Memory B cell (primary cell): ENCODE data around the gene IL12RB2.
A peak's percentile ranks its signal among the peaks of the same experiment; 100 is the strongest.

Experiments used
- ATAC-seq: fragments of 150-1000 bp; cut with Tn5 transposase; 2 replicates; pipeline ENCODE4 v1.10.0; 2021; ENCODE audit warnings: low read depth, mild to moderate bottlenecking, moderate library complexity
- DNase-seq, 2 donors: peaks; one replicate each; pipeline ENCODE4 v3.0.0; 2022; ENCODE audit warnings: low spot score in 2 of 2
- H3K27ac Mint-ChIP-seq: one replicate; pipeline ENCODE4 v1.8.0; 2022; ENCODE audit warnings: mild to moderate bottlenecking, moderate library complexity, mixed read lengths
- H3K27me3 Mint-ChIP-seq: one replicate; pipeline ENCODE4 v1.8.0; 2022; ENCODE audit warnings: mixed read lengths
- H3K36me3 Mint-ChIP-seq: one replicate; pipeline ENCODE4 v1.8.0; 2022; ENCODE audit warnings: mild to moderate bottlenecking, mixed read lengths
- H3K4me1 Mint-ChIP-seq: one replicate; pipeline ENCODE4 v1.8.0; 2022; ENCODE audit warnings: mixed read lengths
- H3K4me3 Mint-ChIP-seq: one replicate; pipeline ENCODE4 v1.8.0; 2022; ENCODE audit warnings: mild to moderate bottlenecking, moderate library complexity, mixed read lengths
- H3K9me3 Mint-ChIP-seq: one replicate; pipeline ENCODE4 v1.8.0; 2022; ENCODE audit warnings: mixed read lengths

IL12RB2 gene, protein sequence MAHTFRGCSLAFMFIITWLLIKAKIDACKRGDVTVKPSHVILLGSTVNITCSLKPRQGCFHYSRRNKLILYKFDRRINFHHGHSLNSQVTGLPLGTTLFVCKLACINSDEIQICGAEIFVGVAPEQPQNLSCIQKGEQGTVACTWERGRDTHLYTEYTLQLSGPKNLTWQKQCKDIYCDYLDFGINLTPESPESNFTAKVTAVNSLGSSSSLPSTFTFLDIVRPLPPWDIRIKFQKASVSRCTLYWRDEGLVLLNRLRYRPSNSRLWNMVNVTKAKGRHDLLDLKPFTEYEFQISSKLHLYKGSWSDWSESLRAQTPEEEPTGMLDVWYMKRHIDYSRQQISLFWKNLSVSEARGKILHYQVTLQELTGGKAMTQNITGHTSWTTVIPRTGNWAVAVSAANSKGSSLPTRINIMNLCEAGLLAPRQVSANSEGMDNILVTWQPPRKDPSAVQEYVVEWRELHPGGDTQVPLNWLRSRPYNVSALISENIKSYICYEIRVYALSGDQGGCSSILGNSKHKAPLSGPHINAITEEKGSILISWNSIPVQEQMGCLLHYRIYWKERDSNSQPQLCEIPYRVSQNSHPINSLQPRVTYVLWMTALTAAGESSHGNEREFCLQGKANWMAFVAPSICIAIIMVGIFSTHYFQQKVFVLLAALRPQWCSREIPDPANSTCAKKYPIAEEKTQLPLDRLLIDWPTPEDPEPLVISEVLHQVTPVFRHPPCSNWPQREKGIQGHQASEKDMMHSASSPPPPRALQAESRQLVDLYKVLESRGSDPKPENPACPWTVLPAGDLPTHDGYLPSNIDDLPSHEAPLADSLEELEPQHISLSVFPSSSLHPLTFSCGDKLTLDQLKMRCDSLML

DNA sequence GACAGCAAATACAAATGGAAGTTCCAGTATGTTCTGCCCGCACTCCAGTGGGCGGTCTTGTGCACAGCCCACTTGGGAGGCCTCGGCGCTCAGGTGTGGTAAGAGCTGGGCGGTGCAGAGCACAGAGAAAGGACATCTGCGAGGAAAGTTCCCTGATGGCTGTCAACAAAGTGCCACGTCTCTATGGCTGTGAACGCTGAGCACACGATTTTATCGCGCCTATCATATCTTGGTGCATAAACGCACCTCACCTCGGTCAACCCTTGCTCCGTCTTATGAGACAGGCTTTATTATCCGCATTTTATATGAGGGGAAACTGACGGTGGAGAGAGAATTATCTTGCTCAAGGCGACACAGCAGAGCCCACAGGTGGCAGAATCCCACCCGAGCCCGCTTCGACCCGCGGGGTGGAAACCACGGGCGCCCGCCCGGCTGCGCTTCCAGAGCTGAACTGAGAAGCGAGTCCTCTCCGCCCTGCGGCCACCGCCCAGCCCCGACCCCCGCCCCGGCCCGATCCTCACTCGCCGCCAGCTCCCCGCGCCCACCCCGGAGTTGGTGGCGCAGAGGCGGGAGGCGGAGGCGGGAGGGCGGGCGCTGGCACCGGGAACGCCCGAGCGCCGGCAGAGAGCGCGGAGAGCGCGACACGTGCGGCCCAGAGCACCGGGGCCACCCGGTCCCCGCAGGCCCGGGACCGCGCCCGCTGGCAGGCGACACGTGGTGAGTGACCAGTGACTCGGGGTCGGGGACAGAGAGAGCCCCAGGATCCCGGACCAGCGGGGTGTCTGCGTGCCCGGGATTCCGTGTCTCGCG is at the start of gene IL12RB2:
Gene IL12RB2, plus strand, starts transcription at position 623 of the 810 bp plus-strand sequence. CDS start 12,496 bp downstream, outside the sequence.
- Mint-ChIP-seq H3K36me3 (no peaks in the 10 kb centered on the region), H3K27ac (no peak within 1 kb of the TSS), H3K4me3 (peak within 1 kb of the TSS; percentile 71), H3K4me1 (peaks cover 6% of the 10 kb centered on the region), H3K9me3 (no peaks in the 10 kb centered on the region), H3K27me3 (peaks cover 5% of the 10 kb centered on the region)
- DNase-seq (peak; percentile 1 to 24), ATAC-seq (peak; percentile 65)

DNA sequence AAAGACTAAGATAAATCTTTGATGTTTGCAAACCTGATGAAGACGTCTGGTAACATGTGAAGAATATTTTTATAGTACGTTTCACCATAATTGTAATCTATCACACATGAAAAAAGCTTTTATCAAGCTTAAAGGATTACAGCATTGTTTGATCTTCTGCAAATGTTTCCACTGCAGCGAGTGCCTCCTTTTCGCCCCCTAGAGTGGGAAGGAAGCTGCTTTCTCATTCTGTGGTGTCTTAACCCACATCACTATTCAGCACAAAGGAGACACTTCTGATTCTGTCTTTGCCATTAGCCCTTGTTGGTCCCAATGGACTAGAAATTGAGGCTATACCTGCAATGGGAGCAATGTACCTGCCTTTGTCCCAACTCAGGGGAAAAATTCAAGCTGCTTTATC is 46.0 kb upstream of the IL12RB2 start:
- H3K4me1 Mint-ChIP-seq, result peaks cover 6% of the 10 kb centered on the region
- DNase-seq, result no peak
- no peak overlapping the region for H3K4me3 Mint-ChIP-seq
- no peaks in the 10 kb centered on the region for H3K36me3 Mint-ChIP-seq
- no peaks in the 10 kb centered on the region for H3K9me3 Mint-ChIP-seq
- ATAC-seq, result no peak
- no peak overlapping the region for H3K27ac Mint-ChIP-seq
- no peaks in the 10 kb centered on the region for H3K27me3 Mint-ChIP-seq

DNA sequence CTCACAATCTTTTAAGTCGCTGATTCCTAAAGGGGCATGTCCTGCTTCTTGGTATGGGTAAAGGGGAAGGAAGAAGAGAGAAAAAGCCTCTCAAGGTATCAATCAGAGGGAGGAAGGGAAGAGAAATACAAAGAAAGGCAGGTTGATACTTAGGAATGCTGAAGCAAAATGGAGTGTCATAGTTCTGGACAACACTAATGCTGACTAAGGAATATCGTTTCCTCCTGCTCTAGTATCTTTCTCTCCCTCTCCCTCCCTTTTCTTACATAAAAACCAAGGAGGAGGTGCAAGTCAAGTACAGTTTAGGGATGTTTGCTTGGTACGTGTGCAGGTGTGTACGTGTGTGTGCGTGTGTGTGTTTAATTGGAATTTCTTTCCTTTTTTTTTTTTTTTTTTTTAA is 44.9 kb upstream of the IL12RB2 start:
- no peaks in the 10 kb centered on the region for H3K36me3 Mint-ChIP-seq
- ATAC-seq (no peak), DNase-seq (no peak)
- no peaks in the 10 kb centered on the region for H3K27me3 Mint-ChIP-seq
- no peak overlapping the region for H3K27ac Mint-ChIP-seq
- no peak overlapping the region for H3K4me3 Mint-ChIP-seq
- H3K4me1 Mint-ChIP-seq, result peaks cover 6% of the 10 kb centered on the region
- no peaks in the 10 kb centered on the region for H3K9me3 Mint-ChIP-seq

DNA sequence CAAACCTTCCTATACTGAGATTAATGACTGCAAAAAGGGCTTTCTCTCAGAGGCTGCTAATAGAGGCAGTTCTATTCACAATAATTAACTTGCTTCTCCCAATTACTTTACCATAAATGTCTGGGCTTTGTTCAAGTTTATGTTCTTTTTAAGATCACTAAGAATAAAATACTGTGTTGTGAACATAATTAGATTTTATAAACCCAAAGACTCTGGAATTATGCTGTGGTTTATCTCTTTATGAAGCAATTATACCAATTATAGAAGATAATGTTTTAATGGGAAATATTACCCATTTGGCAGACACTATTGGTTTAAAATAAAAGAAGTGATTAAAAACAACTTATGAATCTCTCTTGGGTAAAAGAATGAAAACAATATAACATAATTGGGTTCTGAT is 43.5 kb upstream of the IL12RB2 start:
- no peaks in the 10 kb centered on the region for H3K36me3 Mint-ChIP-seq
- H3K4me1 Mint-ChIP-seq, result peaks cover 6% of the 10 kb centered on the region
- no peak overlapping the region for H3K27ac Mint-ChIP-seq
- no peaks in the 10 kb centered on the region for H3K27me3 Mint-ChIP-seq
- H3K4me3 Mint-ChIP-seq, result no peak overlapping the region
- DNase-seq (no peak), ATAC-seq (no peak)
- no peaks in the 10 kb centered on the region for H3K9me3 Mint-ChIP-seq

DNA sequence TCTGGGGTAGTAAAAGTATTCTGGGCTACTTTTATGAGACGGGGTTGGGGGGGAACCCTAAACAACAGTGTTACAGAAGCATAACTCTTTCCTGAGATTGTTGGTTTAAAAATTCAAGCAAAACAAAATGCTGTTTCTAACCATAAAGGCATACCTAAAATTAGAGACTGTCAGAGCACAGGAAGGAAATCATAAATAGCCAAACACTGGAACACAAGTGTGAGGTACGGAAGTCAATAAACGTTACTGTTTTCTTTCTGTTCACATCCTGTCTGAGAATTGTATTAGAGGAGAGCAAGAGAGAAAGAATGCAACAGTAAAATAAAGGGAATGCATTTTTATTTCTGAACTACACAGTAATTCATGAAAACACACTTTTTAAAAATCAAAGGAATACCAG is 42.8 kb upstream of the IL12RB2 start:
- H3K4me3 Mint-ChIP-seq, result no peak overlapping the region
- DNase-seq (no peak), ATAC-seq (no peak)
- H3K27ac Mint-ChIP-seq, result no peak overlapping the region
- peaks cover 6% of the 10 kb centered on the region for H3K4me1 Mint-ChIP-seq
- no peaks in the 10 kb centered on the region for H3K36me3 Mint-ChIP-seq
- H3K9me3 Mint-ChIP-seq, result no peaks in the 10 kb centered on the region
- no peaks in the 10 kb centered on the region for H3K27me3 Mint-ChIP-seq

DNA sequence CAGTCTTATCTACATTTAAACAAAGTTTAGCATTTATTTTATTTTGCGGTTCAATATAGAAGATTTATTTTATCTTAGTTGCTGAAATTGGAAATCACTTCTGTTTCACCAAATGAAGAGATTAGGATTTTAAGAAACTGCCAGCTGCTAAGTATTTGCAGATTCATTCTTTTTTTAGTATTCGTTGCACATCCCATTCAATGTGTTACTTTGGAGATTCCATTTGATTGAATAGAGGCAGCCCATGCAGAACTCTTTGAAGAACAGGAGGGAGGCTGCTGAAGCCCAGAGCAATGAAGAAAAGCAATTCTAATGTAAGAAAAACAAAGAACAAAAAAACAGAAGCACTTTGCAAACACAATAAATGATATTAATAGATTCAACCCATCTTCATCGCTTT is 38.6 kb upstream of the IL12RB2 start:
- Mint-ChIP-seq H3K9me3 (peaks cover 3% of the 10 kb centered on the region), H3K27ac (no peak overlapping the region), H3K4me3 (no peak overlapping the region), H3K27me3 (peaks cover 11% of the 10 kb centered on the region), H3K36me3 (peaks cover 3% of the 10 kb centered on the region), H3K4me1 (peaks cover 3% of the 10 kb centered on the region)
- ATAC-seq, result no peak
- no peak for DNase-seq

DNA sequence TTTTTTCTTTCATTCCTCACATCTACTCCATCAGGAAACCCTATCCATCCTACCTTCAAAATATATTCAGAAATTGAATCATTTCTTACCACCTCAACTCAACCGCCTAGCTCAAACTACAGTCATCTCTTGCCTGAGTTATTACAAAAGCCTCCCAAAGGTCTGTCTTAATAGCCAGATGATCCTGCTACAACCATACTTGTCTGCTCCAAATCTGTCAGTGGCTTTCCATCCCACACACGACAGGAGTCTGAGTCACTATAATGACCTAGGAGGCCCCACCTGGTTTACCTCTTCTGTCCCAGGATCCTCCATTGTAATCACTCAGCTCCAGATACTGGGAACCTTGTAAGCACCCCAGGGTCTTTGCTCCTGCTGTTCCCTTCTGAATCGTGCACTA is 37.1 kb upstream of the IL12RB2 start:
- Mint-ChIP-seq H3K4me1 (no peaks in the 10 kb centered on the region), H3K36me3 (peaks cover 3% of the 10 kb centered on the region), H3K4me3 (no peak overlapping the region), H3K27ac (no peak overlapping the region), H3K27me3 (peaks cover 11% of the 10 kb centered on the region), H3K9me3 (peaks cover 3% of the 10 kb centered on the region)
- DNase-seq, result no peak
- no peak for ATAC-seq

DNA sequence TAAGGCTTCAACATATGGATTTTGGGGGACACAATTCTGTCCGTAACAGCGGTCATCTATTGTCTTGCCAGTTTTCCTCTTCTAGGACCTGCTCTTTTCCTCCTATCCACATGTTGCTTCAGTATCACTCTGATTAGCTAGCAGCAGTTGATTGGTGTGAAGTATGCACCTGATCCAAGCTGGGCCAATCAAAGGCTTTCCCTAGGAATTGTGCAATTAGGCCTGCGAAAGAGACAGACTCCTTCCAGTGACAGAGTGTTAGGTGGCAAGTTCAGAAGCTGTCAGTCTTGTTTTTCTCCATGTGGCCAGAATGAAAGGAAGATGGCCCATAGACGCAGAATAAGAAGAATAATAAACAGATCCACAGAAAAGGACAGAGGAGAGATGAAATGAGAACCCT is 34.1 kb upstream of the IL12RB2 start:
- DNase-seq, result no peak
- no peak overlapping the region for H3K4me3 Mint-ChIP-seq
- H3K4me1 Mint-ChIP-seq, result no peaks in the 10 kb centered on the region
- peaks cover 9% of the 10 kb centered on the region for H3K9me3 Mint-ChIP-seq
- peaks cover 3% of the 10 kb centered on the region for H3K36me3 Mint-ChIP-seq
- no peak overlapping the region for H3K27ac Mint-ChIP-seq
- ATAC-seq, result no peak
- H3K27me3 Mint-ChIP-seq, result peaks cover 17% of the 10 kb centered on the region

DNA sequence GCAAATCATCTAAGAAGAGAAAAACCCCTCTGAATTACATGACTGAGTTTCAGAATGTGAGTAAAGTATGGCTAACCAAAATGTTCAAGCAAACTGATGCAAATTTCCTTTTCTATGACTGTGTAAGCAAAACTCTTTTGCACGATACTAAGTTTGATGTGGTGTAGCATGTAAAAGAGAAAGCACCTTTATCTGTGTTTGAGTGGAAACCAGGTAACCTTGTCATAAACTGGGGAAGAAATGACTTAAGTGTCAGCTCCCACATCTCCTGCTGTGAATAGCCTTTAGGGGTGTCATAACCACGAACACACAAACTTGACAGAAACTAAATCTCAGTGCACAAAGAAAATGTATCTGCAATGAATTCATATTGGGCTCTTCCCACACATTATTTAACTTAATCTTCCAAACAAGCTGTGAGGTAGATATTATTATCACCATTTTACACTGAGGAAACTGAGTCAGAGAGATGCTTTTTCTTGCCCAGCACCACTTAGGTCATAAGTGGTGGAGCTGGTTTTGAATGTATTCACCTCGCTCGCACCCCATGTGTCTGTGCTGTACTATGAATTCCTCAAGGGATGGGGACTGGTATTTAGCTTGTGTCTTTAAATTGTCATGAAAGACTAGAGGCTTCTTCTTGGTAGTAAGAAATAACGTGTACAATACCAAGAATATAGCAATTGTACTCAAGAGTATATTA is 32.9 kb upstream of the IL12RB2 start:
- H3K4me3 Mint-ChIP-seq, result no peak overlapping the region
- peaks cover 9% of the 10 kb centered on the region for H3K9me3 Mint-ChIP-seq

DNA sequence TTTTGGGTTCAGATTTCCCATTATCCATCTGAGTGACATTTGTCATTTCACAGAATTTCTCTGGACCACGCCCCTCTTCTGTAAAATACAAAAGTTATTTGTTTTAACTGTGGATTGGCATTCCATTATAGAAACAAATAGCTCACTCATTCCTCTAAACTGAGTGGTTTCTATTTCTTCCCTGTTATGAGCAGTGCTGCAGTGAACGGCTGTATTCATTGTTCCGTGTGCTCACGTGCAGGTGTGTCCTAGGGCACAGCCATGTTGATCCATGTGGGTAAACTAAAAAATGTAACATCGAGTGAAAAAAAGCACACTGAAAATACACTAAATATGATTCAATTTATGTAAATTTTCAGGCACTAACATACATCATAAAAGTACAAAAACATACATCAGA is 27.0 kb upstream of the IL12RB2 start:
- no peaks in the 10 kb centered on the region for H3K36me3 Mint-ChIP-seq
- H3K4me3 Mint-ChIP-seq, result no peak overlapping the region
- H3K27me3 Mint-ChIP-seq, result peaks cover 6% of the 10 kb centered on the region
- no peak for ATAC-seq
- no peak for DNase-seq
- H3K4me1 Mint-ChIP-seq, result no peaks in the 10 kb centered on the region
- no peak overlapping the region for H3K27ac Mint-ChIP-seq
- H3K9me3 Mint-ChIP-seq, result peaks cover 4% of the 10 kb centered on the region

More for the DNA sequence above, 32.9 kb upstream of the IL12RB2 start:
- Mint-ChIP-seq H3K27ac (no peak overlapping the region), H3K36me3 (peaks cover 3% of the 10 kb centered on the region), H3K27me3 (peaks cover 17% of the 10 kb centered on the region), H3K4me1 (no peaks in the 10 kb centered on the region)
- no peak for ATAC-seq
- DNase-seq, result no peak

DNA sequence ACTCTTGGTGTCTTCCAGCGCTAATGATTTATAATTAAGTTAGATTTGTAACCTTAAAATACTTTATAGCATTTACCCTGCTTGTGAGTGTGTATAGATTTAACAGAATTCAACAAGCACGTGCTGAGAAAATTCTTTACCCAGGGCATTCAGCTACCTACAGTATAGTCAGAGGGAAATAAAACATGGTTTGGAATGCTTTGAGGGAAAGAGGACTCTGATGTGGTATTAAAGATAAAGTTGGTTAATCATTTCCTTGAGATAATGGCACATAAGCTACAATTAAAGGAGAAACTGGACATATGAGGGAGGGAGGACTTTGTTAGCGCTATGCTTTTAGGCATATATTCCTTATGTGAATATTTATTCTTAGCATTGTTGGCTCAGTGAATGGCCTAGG is 26.4 kb upstream of the IL12RB2 start:
- Mint-ChIP-seq H3K4me1 (peaks cover 5% of the 10 kb centered on the region), H3K27ac (no peak overlapping the region), H3K36me3 (no peaks in the 10 kb centered on the region), H3K27me3 (peaks cover 5% of the 10 kb centered on the region), H3K9me3 (no peaks in the 10 kb centered on the region), H3K4me3 (no peak overlapping the region)
- DNase-seq (no peak), ATAC-seq (no peak)

DNA sequence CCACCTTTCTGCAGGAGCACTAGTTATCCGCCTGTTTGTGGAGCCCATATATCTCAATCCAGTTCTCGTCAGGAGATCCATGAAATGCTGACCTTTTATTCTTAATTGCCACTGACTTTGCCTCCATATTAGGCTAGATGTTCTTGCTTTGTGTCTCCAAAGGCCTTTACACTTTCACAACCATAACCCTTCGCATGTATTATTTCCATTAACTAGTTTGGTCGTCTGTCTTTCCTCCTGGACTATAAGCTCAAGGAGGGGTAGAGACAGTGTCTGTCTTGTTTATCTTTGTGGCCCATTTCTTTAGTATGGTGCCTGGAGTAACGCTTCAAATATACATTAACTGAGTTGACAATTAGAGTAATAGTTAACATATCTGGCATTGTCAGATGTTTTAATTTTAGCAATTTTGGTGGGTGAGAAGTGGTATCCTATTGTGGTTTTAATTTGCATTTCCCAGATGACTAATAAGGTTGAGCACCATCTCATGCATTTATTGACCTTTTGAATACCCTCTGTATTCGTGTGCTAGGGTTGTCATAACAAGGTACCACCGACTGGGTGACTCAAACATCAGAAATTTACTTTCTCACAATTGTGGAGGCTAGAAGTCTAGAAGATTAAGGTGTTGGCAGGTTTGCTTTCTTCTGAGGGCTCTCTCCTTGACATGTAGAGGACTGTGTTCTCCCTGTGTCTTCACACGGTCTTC is 21.7 kb upstream of the IL12RB2 start:
- Mint-ChIP-seq H3K36me3 (peaks cover 3% of the 10 kb centered on the region), H3K27me3 (peaks cover 5% of the 10 kb centered on the region), H3K4me1 (peaks cover 7% of the 10 kb centered on the region), H3K9me3 (peaks cover 3% of the 10 kb centered on the region), H3K27ac (no peak overlapping the region), H3K4me3 (no peak overlapping the region)
- DNase-seq, result no peak
- ATAC-seq, result no peak

DNA sequence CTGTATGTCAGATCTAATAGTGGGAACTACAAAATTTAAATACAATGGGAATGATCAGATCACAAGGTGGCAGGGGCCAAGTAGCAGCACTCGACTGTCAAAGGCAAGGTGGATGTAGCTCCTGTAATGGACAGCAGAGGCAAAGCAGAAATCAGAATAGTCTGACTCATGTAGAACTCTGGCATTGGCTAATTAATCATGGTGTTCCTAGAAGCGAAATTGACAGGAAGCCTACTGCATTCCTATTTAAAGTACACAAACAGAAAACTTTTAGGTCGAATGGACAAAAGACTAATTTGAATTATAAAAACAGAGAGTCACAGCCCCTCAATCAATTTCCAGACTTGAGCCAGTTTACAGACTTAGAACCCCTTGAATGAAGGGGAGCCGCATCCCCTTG is 17.4 kb upstream of the IL12RB2 start:
- DNase-seq (no peak), ATAC-seq (no peak)
- Mint-ChIP-seq H3K36me3 (peaks cover 3% of the 10 kb centered on the region), H3K4me1 (peaks cover 7% of the 10 kb centered on the region), H3K4me3 (no peak overlapping the region), H3K27me3 (peaks cover 8% of the 10 kb centered on the region), H3K27ac (no peak overlapping the region), H3K9me3 (peaks cover 3% of the 10 kb centered on the region)
